ENCODE measurements around the gene MATCAP1. TPM values are rescaled to one million over a fixed set of nuclear protein-coding genes. Genes with fewer than 3 reads are reported as not detected.

MATCAP1 gene
- total and polyA plus RNA-seq, 10 of the 15 experiments (the other 5 are each of a cell fraction or from before 2014, with no cell fraction given) = 2.8 to 25.8 (median 8.6) TPM

DNA sequence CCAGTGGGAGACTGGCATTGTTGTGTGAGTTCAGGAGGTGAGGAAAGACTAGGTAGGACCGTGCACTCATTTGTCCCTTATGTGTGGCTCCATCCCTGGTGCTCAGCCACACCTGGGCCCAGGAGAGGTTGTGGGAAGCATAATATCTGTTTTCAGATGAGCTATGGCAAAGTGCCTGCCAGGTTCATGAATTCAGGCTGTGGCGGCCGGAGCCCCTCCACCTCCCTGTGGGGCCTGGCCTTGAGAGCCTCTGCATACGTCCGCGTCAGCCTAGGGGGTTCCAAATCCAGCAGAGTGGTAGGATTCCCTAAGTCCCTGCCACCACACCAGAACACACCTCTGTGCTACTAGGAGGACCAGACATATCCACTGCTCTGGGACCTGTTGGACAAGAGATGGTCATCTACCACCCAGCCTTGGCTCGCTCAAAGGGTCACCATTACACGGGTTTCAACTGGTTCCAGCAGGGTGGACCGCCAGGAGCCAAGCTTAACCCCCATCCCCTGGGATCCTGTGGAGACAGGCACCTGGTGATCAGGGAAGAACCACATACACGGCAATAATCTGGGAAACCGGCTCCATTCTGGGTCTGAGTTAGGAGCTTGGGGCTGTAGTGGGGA lies 35.0 kb downstream of the MATCAP1 start:
- DNase-seq (ENCODE audit: low read depth, low spot score) (no peak), ATAC-seq (no peak), FAIRE-seq (no peak)
- Histone ChIP-seq H3K4me3 (no peak overlapping the region), H3K4me1 (ENCODE audit: control insufficient read depth, insufficient read depth, low read length) (no peaks in the 10 kb centered on the region; the same call in 1 of the 2 replicates), H3K4me2 (ENCODE audit: control insufficient read depth, insufficient read depth) (no peak overlapping the region), H3K36me3 (ENCODE audit: control insufficient read depth in 2 of 2, insufficient read depth in 2 of 2, low read length in 1 of 2) (peaks cover 19 to 21% of the 10 kb centered on the region in 2 experiments; a peak in 3 of 4 replicates), H3K9me3 (replicated peaks; ENCODE audit: control insufficient read depth, insufficient read depth, low read length) (no peaks in the 10 kb centered on the region), H2AFZ (ENCODE audit: control insufficient read depth, low read depth, low read length) (no peak overlapping the region), H3K27ac (ENCODE audit: control insufficient read depth, insufficient read depth) (no peak overlapping the region), H3K79me2 (ENCODE audit: control insufficient read depth, insufficient read depth, low read length) (no peaks in the 10 kb centered on the region), H3K27me3 (replicated peaks in 1 of 2; ENCODE audit: control insufficient read depth in 2 of 2, insufficient read depth in 2 of 2, low read length in 1 of 2) (no peaks in the 10 kb centered on the region), H4K20me1 (ENCODE audit: control insufficient read depth, insufficient read depth) (no peaks in the 10 kb centered on the region), H3K9ac (ENCODE audit: control insufficient read depth, insufficient read depth, low read length) (no peak overlapping the region)
- intact Hi-C loops (cut with micrococcal nuclease; ENCODE audit: unreplicated experiment) = no loop called here
- ChIA-PET POLR2A (no interaction called here), CTCF (no interaction called here), RAD21 (ENCODE audit: unreplicated experiment) (no interaction called here), SMC1A (ENCODE audit: uncharacterized antibody, unreplicated experiment) (no interaction called here)
- 98% methylated on average over 11 of the region's 11 CpGs for WGBS (ENCODE audit: insufficient coverage, insufficient replicate concordance, low lambda C conversion rate, missing lambda C conversion rate)
- no TSS peak for BruUV-seq (replicated peaks)
- in situ Hi-C loops (cut with MboI) = no loop called here
- TF ChIP-seq NFIC (IDR thresholded peaks at IDR 0.05; ENCODE audit: low read depth, low read length) (no peak), TARDBP (IDR thresholded peaks at IDR 0.05; ENCODE audit: borderline replicate concordance) (no peak), WRNIP1 (IDR thresholded peaks at IDR 0.05; ENCODE audit: borderline replicate concordance, low read depth, low read length) (no peak), MXI1 (IDR thresholded peaks at IDR 0.05; ENCODE audit: low read depth, low read length) (no peak), YBX1 (IDR thresholded peaks at IDR 0.05) (no peak), NR2C2 (IDR thresholded peaks at IDR 0.05; ENCODE audit: borderline replicate concordance, control insufficient read depth, insufficient read length, low read depth) (no peak), SIX5 (IDR thresholded peaks at IDR 0.05; ENCODE audit: low read depth, low read length, severe bottlenecking) (no peak), CHD1 (IDR thresholded peaks at IDR 0.05; ENCODE audit: low read depth, low read length) (no peak), MEF2A (IDR thresholded peaks at IDR 0.05; ENCODE audit: insufficient read depth, low read depth, low read length) (no peak), KLF5 (IDR thresholded peaks at IDR 0.05; ENCODE audit: partially characterized antibody) (no peak)
- TF ChIP-seq, protein P1, sequence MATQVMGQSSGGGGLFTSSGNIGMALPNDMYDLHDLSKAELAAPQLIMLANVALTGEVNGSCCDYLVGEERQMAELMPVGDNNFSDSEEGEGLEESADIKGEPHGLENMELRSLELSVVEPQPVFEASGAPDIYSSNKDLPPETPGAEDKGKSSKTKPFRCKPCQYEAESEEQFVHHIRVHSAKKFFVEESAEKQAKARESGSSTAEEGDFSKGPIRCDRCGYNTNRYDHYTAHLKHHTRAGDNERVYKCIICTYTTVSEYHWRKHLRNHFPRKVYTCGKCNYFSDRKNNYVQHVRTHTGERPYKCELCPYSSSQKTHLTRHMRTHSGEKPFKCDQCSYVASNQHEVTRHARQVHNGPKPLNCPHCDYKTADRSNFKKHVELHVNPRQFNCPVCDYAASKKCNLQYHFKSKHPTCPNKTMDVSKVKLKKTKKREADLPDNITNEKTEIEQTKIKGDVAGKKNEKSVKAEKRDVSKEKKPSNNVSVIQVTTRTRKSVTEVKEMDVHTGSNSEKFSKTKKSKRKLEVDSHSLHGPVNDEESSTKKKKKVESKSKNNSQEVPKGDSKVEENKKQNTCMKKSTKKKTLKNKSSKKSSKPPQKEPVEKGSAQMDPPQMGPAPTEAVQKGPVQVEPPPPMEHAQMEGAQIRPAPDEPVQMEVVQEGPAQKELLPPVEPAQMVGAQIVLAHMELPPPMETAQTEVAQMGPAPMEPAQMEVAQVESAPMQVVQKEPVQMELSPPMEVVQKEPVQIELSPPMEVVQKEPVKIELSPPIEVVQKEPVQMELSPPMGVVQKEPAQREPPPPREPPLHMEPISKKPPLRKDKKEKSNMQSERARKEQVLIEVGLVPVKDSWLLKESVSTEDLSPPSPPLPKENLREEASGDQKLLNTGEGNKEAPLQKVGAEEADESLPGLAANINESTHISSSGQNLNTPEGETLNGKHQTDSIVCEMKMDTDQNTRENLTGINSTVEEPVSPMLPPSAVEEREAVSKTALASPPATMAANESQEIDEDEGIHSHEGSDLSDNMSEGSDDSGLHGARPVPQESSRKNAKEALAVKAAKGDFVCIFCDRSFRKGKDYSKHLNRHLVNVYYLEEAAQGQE (IDR thresholded peaks at IDR 0.05; ENCODE audit: low read depth, low read length) = no peak
- TF ChIP-seq, protein P2, sequence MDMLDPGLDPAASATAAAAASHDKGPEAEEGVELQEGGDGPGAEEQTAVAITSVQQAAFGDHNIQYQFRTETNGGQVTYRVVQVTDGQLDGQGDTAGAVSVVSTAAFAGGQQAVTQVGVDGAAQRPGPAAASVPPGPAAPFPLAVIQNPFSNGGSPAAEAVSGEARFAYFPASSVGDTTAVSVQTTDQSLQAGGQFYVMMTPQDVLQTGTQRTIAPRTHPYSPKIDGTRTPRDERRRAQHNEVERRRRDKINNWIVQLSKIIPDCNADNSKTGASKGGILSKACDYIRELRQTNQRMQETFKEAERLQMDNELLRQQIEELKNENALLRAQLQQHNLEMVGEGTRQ (IDR thresholded peaks at IDR 0.05; ENCODE audit: borderline replicate concordance, low read depth, low read length) = no peak
- TF ChIP-seq, protein P3, sequence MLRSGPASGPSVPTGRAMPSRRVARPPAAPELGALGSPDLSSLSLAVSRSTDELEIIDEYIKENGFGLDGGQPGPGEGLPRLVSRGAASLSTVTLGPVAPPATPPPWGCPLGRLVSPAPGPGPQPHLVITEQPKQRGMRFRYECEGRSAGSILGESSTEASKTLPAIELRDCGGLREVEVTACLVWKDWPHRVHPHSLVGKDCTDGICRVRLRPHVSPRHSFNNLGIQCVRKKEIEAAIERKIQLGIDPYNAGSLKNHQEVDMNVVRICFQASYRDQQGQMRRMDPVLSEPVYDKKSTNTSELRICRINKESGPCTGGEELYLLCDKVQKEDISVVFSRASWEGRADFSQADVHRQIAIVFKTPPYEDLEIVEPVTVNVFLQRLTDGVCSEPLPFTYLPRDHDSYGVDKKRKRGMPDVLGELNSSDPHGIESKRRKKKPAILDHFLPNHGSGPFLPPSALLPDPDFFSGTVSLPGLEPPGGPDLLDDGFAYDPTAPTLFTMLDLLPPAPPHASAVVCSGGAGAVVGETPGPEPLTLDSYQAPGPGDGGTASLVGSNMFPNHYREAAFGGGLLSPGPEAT (IDR thresholded peaks at IDR 0.05; ENCODE audit: low read depth) = no peak
- TF ChIP-seq, protein P4, sequence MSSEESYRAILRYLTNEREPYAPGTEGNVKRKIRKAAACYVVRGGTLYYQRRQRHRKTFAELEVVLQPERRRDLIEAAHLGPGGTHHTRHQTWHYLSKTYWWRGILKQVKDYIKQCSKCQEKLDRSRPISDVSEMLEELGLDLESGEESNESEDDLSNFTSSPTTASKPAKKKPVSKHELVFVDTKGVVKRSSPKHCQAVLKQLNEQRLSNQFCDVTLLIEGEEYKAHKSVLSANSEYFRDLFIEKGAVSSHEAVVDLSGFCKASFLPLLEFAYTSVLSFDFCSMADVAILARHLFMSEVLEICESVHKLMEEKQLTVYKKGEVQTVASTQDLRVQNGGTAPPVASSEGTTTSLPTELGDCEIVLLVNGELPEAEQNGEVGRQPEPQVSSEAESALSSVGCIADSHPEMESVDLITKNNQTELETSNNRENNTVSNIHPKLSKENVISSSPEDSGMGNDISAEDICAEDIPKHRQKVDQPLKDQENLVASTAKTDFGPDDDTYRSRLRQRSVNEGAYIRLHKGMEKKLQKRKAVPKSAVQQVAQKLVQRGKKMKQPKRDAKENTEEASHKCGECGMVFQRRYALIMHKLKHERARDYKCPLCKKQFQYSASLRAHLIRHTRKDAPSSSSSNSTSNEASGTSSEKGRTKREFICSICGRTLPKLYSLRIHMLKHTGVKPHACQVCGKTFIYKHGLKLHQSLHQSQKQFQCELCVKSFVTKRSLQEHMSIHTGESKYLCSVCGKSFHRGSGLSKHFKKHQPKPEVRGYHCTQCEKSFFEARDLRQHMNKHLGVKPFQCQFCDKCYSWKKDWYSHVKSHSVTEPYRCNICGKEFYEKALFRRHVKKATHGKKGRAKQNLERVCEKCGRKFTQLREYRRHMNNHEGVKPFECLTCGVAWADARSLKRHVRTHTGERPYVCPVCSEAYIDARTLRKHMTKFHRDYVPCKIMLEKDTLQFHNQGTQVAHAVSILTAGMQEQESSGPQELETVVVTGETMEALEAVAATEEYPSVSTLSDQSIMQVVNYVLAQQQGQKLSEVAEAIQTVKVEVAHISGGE (CRISPR knock-in tag; IDR thresholded peaks at IDR 0.05) = no peak
